Neural cell (in vitro differentiated cells): ENCODE measurements around the gene TIPARP.

Experiments used
- CTCF ChIP-seq: fragments of 450-650 bp; IDR thresholded peaks from 2 replicates; pipeline ENCODE4 v1.5.1; 2014; ENCODE audit warnings: antibody characterized with exemption, mild to moderate bottlenecking, moderate library complexity; ENCODE audit not compliant: poor library complexity, severe bottlenecking
- EP300 ChIP-seq: fragments of 450-650 bp; conservative IDR thresholded peaks from 2 replicates; pipeline ENCODE4 v1.6.1; 2014; ENCODE audit warnings: antibody characterized with exemption, mild to moderate bottlenecking, moderate library complexity; ENCODE audit not compliant: poor library complexity, severe bottlenecking
- EZH2 ChIP-seq: fragments of 200-600, 300-800 bp; shearing (Covaris generic), sonication (generic); IDR thresholded peaks from 2 replicates; pipeline ENCODE4 v1.6.1; 2014; ENCODE audit warnings: antibody characterized with exemption, low read length, borderline replicate concordance, mild to moderate bottlenecking; ENCODE audit not compliant: insufficient read depth, poor library complexity, severe bottlenecking
- MXI1 ChIP-seq: fragments of 450-650 bp; conservative IDR thresholded peaks from 2 replicates; pipeline ENCODE4 v1.6.1; 2014; ENCODE audit warnings: antibody characterized with exemption, mild to moderate bottlenecking; ENCODE audit not compliant: poor library complexity, severe bottlenecking
- POLR2AphosphoS5 ChIP-seq: IDR thresholded peaks from 2 replicates; pipeline ENCODE4 v1.6.1; 2012
- RAD21 ChIP-seq: fragments of 450-650 bp; conservative IDR thresholded peaks from 2 replicates; pipeline ENCODE4 v1.6.1; 2014; ENCODE audit warnings: antibody characterized with exemption, mild to moderate bottlenecking, moderate library complexity
- REST ChIP-seq: IDR thresholded peaks from 2 replicates; pipeline ENCODE4 v1.6.1; 2012; ENCODE audit warnings: borderline replicate concordance
- SMC3 ChIP-seq: fragments of 450-650 bp; conservative IDR thresholded peaks from 2 replicates; pipeline ENCODE4 v1.6.1; 2014; ENCODE audit warnings: antibody characterized with exemption, mild to moderate bottlenecking, moderate library complexity; ENCODE audit not compliant: poor library complexity
- TAF1 ChIP-seq: IDR thresholded peaks from 2 replicates; pipeline ENCODE4 v1.6.1; 2012; ENCODE audit warnings: low read depth

- TF ChIP-seq CTCF (no peak), EP300 (no peak), POLR2AphosphoS5 (no peak), REST (no peak), MXI1 (no peak), RAD21 (no peak), SMC3 (no peak), EZH2 (no peak), TAF1 (no peak)
These were observed 43.7 kb upstream of the TIPARP start for GRCh38 chr3:156630773-156631093.
